HTERT RPE-1 (cell line): ENCODE results near the gene AMBN.

Experiments used
- in situ Hi-C: fragments of 300-500 bp; cut with MboI; formaldehyde crosslinking; loops from 4 replicates; pipeline ENCODE4 v1.14.3; 2020; ENCODE audit warnings: low sequenced_read_pairs

The AMBN gene, protein sequence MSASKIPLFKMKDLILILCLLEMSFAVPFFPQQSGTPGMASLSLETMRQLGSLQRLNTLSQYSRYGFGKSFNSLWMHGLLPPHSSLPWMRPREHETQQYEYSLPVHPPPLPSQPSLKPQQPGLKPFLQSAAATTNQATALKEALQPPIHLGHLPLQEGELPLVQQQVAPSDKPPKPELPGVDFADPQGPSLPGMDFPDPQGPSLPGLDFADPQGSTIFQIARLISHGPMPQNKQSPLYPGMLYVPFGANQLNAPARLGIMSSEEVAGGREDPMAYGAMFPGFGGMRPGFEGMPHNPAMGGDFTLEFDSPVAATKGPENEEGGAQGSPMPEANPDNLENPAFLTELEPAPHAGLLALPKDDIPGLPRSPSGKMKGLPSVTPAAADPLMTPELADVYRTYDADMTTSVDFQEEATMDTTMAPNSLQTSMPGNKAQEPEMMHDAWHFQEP

DNA sequence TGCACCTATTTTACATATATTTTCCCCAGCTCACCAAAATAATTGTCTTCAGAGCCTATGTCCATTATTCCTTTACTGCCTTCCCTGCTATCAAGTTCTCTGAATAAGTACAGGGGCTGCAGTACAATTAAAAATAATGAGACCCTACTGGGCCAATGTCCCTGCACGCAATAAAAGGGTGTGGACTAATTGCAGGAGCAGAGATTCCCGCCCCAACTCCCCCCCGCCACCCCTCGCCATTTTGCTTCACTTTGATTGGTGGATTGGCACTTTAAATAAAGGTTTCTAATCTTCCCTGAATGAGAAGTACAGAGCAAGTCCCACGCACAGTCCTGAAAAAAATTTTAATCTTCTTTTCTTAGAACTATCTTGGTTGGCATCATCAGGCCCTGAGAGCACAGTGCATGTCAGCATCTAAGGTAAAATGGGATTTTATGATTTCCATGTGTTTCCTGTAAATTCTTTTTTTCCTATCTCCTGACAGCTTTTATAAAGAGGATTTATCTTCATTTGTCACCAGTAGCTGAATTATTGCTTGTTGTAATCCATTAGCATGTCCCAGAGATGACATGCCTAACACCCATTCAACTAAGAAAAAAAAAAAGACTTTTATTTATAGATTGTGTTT, at the start of gene AMBN:
Gene AMBN, plus strand, starts transcription at position 302 of the 628 bp plus-strand sequence. Its CDS starts 103 bp downstream, at position 405.
- in situ Hi-C loops: no loop called here

DNA sequence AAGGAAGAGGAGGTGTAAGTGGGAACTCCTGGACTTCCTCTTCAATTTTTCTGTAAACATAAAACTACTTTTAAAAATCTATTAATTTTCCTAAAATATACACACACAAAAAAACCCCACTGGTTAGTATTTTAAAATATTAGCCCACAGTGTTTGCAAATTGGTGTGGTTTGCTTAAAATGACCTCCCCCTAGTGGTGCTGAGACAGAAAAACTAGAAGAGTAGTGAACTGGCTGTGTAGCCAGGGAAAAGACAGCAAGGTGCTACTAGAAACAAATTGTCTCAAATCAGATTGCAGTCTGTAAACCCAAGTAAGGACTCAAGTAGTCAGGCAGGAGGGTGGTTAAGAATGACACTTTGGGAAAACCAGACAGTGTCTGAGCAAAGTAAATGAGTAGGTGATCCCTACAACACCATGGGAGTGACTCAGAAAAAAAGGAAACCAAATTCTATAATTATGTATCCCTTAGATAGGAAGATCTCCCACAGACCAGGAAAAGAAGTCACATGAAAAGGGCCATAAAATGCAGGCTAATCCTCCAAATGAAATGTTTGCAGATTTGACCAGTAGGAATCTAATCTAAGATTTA, 47.7 kb upstream of the AMBN start:
- in situ Hi-C loops: no loop called here

DNA sequence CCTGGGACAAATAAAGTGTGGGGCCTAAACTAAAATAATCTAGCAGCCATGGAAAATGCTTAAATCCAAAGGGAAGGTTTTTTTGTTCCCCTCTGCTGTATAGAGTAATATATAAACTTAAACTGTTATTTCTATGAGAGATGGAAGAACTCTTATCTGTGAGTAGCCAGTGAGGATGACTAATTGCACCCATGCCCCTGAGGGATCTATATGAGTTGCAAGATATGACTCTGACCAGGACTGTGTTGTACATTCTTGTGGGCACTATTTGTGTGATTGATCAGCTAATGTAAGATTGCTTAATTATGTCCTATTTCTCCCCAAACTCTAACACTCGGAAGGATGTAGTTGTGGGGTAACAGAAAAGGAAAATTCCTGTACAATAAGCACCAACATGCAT, 35.2 kb upstream of the AMBN start:
- in situ Hi-C loops: no loop called here

DNA sequence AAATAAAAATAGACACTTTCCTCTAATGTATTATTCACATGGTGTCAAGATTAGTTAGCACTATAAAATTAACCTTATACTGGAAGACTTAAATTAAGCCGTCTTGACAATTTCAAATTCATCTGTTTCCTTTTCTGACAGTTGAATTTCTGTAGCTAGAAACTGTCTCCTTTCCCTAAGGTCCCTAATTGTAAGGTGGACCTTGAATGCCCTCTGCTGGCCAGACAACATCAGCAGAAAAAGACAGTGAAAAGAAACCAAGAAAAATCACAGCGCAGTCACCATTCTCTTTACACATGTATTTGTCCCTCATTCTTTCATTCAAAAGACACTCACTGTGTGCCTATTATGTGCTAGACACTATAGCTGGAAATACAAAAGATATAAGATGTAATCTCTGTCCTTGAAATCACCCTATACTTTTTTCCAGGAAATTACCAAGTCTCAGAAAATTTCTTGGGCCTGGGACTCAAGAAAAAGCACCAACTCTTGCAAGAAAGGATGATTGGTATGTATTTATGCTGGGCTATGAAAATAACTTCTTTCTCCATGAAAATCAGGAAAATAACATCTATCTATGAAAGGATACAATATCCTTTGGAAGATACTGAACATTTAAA, 32.7 kb upstream of the AMBN start:
- in situ Hi-C loops: no loop called here

DNA sequence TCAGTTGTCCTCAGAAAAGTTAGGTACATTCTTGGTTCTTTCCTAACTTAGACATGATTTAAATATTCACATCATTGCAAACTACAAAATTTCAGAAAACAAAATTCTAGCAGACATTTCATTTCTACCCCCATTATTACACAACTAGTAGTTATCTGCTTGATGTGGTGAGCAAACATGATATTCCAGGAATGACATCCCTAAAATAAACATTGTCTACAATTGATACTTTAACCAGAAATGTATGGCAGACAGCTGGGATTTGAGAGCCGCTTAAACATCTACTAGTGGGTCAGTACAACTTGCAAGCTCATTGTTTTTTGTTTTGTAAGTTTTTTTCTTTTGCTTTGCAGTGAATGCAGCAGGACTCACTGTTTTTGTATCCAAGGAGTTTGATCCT, 32.1 kb upstream of the AMBN start:
- in situ Hi-C loops: no loop called here

DNA sequence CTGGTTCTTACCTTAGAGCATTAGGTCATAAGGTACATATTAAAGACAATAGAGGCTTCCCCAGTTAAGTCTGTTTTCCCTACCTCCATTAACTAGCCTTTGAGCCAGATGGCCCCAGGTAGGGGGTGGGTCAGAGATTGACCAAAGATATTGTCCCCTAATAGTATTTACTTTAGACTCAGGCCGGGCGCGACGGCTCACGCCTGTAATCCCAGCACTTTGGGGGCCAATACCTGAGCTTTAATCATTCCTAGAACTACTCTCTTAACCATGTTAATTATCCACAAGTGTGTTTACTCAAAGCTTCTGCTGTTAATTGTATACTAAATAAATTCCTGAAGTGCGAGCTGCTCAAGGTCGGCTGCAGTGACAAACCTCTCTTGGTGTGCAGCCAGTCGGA, 28.0 kb upstream of the AMBN start:
- in situ Hi-C loops: no loop called here

DNA sequence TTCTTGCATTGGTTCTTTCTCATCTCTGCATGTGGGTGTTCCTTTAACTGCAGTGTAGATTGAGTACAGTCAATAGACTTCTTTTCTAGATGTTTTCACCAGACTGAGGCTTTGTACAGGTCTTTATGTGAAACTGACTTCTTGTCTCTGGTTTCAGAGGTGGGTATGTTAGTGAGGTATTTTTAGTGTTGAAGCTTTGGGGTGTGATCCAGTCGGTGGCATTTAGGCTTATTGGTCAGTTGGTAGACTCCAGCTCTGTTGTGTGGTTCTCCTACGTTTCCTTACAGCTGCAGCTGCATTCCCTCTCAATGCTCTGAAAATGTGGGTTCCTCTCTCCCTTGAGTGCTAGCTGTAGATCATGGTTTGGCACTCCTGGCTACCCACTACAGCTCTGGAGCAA, 21.3 kb upstream of the AMBN start:
- in situ Hi-C loops: no loop called here

DNA sequence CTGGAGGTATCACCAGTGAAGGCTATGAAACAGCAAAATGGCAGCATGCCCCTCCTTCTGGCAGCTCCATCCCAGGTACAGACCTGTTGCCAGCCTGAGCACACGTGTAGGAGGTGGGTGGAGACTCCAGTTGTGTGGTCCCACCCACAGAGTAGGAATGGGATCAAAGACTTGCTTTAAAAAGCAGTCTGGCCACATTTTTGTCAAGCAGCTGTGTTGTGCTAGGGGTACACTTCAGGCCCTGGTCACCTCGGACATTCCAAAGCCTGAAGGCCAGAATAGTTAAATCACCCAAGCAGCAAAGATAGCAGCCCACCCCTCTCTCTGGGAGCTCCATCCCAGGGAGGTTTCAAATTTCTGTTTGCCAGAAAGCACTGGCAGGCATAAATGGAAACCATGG, 20.3 kb upstream of the AMBN start:
- in situ Hi-C loops: no loop called here

DNA sequence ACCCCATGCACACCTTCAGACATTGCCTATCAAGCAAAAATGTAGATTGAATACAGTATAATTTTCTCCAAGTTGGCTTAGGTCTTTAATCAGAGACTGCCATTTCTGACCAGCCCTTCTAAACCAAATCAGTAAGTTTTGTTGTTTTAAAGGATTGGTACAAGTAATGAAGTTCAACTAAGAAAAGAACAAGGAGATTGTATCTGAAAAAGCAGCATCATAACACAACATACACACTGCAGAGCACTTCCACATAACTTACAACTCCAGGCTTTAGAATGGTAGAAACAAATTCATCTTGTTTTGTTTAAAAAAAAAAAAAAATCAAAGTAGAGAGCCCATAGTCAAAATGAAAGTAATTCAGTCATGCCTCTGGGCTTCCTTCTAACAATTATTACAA, 16.1 kb upstream of the AMBN start:
- in situ Hi-C loops: no loop called here

DNA sequence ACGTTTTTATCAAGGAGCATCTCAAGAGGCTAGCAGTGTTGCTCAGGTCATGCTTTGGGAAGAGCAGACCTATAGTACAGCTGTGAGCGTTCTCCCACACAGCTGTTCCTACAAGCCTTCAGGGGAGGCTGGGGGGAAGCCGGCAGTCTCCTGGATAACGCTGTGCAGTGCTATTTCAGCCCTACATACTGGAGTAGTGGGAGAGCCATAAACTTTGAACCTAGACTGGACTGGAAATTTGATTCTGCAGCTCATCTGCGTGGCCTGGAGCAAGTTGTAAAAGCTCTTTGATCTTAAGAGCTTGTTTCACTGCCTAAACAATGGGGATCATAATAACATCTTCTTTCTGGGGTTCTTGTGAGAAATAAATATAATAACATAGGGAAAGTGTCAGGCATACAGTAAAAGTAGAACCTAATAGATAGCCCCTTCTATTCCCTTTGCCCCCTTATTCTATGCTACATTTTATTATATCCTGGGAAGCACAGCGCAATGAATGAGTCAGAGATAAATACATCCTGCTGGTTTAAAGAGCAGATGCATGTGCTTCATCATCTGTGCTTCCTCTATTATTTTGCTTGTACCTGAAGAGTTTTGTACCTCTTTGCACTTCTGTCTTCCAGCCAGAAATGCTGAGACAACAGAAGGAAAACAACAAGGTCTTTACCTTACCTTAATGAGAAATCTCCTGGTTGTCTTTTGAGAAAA, 14.7 kb upstream of the AMBN start:
- in situ Hi-C loops: no loop called here

DNA sequence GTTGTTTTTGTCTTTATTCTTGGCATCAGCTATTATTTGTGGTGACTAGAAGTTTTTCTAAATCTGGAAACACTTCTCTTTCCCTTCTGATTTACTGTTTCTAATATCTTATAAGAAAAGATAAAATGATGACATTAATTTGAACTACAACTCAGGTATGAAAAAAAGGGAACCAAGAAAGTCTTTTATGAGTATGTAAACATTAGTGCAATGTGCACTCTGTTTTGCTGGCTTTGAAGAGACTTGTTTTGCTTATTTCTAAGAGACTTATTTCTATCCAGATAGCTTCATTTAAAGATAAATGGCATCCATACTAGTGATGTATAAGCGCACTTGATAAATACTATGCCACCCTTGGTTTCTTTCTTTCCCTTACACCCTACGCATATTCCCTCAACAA, 10.1 kb upstream of the AMBN start:
- in situ Hi-C loops: no loop called here

DNA sequence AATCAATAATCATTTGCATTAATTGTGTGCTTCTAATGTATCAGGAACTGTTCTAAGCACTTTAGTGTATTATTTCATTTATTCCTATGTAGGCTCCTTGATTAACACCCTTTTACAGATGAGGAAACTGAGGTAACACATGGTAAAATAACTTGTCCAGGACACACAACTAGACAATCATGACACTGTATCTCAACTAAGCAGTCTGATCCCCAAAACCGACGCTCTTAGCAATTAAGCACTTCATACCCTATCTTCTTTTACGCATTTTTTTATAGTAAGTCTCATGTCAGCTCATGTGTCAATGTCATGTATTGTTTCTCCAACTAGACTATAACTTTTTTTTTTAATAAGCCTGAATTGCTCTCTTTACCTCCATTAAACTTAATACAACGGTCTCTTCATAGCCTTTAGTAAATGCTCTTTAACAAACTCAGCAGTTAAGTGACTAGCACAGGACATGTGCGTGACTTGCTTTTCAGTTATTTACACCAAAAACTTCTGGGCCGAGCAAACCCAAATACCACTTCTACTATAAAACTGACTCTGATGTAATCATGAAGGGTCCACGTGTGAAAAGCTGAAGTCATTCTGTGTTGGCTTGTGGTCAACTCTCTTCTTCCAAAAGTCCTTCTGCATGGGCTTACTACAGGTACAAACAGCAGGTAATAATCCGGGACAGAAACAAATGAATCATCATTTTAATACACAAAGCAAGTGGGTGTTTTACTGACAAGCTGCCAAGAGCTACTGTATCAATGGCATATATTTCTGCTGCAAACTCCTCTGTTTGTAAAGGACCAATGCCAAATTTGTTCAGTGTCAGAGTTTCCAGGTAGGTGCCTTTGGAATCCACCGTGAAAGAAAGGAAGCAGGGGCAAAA, 7.9 kb upstream of the AMBN start:
- in situ Hi-C loops: no loop called here

DNA sequence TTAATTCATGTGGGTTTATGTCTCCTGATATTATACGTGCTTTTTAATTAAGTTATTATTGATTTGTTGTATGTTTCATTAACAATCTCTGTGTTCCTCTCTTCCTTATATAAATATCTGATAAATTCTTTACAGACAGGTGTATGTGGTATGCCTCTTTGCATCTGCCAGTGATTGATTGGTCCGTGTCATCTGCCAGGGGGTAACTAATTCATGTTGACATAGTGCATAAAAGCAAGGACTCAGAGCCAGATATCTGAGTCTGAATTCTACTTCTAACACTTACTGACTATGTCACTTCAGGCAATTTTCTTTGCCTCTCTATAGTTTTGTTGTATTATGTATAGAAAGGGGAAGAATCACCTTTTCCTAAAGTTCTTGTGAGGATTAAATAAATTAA, 5.2 kb upstream of the AMBN start:
- in situ Hi-C loops: no loop called here

DNA sequence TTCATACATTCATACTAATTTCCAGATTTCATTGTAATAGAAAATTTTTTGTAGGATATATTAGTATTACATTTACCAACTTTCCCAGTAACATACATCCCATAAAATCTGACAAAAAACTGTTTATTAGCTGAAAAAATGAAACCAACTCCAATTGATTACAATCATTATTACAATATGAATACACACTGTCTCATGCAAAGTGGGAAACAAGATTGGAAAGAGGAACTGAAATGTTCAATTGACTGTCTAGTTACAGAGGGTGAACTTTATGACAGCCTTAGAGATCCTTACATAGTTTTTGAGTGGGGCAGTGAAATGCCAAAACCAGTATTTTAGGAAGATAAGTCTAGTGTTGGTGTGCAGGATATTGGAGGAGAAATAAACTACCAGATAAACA, 2.3 kb upstream of the AMBN start:
- in situ Hi-C loops: no loop called here

DNA sequence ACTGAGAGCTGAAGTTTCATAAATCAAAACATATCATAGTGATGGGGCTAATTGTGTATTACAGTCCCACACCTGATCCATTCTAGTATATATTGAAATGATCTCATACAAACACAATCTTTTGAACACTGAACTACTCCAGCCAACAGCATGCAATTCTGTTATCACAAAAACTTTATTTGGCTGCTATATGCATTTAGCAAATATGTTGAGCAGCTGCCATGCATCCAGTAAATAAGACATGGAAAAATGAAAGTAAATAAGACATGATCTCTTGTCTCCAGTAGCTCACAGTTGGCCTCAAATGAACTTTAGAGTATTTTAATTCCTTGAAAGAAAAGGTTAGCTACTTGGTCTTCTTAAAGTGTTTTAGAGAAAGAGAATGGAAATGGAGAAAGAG, 2.1 kb downstream of the AMBN start:
- in situ Hi-C loops: no loop called here

DNA sequence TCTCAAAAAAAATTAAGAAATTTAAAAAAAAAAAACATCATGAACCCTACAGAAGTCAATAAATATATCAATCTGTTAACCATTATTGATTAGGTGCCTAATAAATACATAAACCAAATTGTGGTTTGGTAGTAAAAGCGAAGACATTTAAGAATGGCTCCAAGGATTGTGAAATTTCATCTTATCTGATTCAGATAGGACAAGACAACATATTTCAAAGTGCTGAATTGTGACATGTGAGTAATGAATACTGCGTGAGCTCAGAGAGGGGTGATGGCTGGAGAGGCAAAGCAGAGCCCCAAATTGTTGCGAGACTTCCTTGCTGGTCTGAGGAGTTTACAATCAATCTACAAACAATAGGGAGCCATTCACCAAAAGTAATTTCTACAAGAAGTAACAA, 8.2 kb downstream of the AMBN start:
- in situ Hi-C loops: no loop called here

DNA sequence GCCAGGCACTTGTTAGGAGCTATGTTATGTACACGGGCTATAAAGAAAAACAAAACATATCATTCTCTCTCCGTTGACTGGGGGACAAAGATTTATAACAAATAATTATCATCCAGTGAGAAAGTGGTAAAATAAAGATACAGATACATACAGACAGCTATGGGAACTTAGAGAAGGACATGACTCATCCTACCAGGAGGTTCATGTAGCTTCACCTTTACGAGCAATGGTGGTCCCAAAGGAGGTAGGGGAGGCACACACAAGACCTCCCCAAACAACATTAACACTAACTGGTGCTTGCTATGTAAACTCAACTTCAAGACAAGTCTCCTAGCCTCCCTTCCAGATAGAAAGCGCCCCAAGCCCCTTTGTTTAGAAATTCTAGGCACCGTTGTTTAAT, 8.9 kb downstream of the AMBN start:
- in situ Hi-C loops: no loop called here

DNA sequence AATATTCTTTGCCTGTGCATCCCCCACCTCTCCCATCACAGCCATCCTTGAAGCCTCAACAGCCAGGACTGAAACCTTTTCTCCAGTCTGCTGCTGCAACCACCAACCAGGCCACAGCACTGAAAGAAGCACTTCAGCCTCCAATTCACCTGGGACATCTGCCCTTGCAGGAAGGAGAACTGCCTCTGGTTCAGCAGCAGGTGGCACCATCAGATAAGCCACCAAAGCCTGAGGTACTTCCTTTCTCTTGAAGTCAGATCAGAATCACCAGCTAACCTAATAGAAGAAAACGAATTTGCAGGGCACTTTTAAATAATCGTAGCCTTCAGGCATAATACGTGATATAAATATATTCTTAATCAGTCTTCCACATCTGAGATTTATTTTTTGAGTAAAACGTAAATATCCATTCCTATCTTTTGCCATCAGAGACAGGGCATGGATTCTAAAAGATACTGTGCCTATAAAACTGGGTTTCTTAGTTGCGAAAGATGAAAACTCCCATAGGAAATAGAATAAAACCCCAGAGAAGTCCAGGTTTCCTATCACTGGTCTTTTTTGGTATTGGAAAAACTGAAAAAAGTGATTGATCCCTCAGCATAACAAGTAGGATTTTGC, 9.5 kb downstream of the AMBN start:
- in situ Hi-C loops: no loop called here

DNA sequence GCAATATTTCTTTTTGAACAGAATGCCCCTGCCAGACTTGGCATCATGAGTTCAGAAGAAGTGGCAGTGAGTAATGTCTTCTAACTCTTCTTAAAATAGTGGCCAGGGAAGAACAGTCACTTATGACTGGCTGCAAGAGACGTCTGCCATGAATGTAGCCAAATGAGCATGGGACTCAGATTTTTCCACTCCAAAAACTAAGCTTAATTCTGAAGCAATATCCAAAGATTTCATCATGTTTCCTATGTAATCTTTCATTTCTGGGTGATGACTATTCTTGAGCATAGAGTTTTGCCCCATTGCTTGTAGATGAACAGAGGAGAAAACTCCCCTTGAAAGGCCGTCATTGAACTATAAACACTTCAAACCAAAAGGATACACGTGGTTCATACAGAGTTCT, 11.8 kb downstream of the AMBN start:
- in situ Hi-C loops: no loop called here

DNA sequence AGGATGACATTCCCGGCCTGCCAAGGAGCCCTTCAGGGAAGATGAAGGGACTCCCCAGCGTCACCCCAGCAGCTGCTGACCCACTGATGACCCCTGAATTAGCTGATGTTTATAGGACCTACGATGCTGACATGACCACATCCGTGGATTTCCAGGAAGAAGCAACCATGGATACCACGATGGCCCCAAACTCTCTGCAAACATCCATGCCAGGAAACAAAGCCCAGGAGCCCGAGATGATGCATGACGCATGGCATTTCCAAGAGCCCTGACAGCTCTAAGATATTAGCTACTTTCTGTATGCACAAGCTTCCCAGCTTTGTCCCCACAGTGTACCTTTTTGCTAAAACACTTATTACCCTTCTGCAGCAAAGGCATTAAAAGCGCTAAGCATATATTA, 14.4 kb downstream of the AMBN start:
- in situ Hi-C loops: no loop called here
